K562 (cell line): ENCODE data around the gene TPM4. TPM values are rescaled to one million over a fixed set of nuclear protein-coding genes. Genes with fewer than 3 reads are reported as not detected.

ENCODE experiments used
- ATAC-seq: fragments of 200-7000 bp; cut with Tn5 transposase; 3 replicates; pipeline ENCODE4 v1.9.1; 2020; ENCODE audit warnings: moderate library complexity
- BruUV-seq: library from RNA; stranded (reverse); fragments of 400-500 nt; replicated peaks from 2 replicates; lab custom pipeline; 2021; lab: Mats Ljungman, UMichigan
- CTCF ChIA-PET: fragments of 300-600 bp; formaldehyde crosslinking; extraction: SDS; loops from one replicate; lab custom pipeline; 2021; ENCODE audit warnings: low intra/inter-chr PET ratio; lab: Yijun Ruan, JAX
- POLR2A ChIA-PET: fragments of 300-600, 350-650 bp; sonication (Branson Sonifier 250); formaldehyde crosslinking; extraction: SDS; loops from one replicate; lab custom pipeline; 2021; ENCODE audit warnings: antibody characterized with exemption, inconsistent platforms; lab: Yijun Ruan, JAX
- DNase-seq, 4 experiments: peaks; one replicate each; pipeline versions ENCODE4 v3.0.0 to v3.0.0-alpha.2; 2011 to 2018; ENCODE audit warnings: low spot score in 3 of 4, mixed read lengths in 3 of 4; ENCODE audit errors: extremely low read depth in 1 of 4
- FAIRE-seq: peaks from 2 replicates; lab custom pipeline; 2011; peaks lifted over from hg19 to GRCh38; lab: Jason Lieb, UNC
- H2AFZ ChIP-seq: 2 replicates; pipeline ENCODE4 v1.6.0; 2011; ENCODE audit warnings: low read depth, low read length, control low read depth, inconsistent platforms
- H3K27ac ChIP-seq: fragments of 200-600 bp; 3 replicates; pipeline ENCODE4 v1.8.0; 2011; ENCODE audit warnings: low read depth, mild to moderate bottlenecking, control low read depth, inconsistent platforms, low read length, moderate library complexity, mixed read lengths; ENCODE audit errors: extremely low read depth
- H3K27me3 ChIP-seq, 2 experiments: fragments of 300-600 bp in 1 of 2; 2 replicates in 1 of 2; 3 replicates in 1 of 2; pipeline versions ENCODE4 v1.6.0 to v1.8.0; 2011; ENCODE audit warnings: inconsistent platforms in 2 of 2, low read length in 2 of 2, mild to moderate bottlenecking in 1 of 2, mixed read lengths in 1 of 2, moderate library complexity in 1 of 2; ENCODE audit not compliant: control insufficient read depth in 2 of 2, insufficient read depth in 2 of 2
- H3K36me3 ChIP-seq: fragments of 300-600 bp; 3 replicates; pipeline ENCODE4 v1.8.0; 2011; ENCODE audit warnings: mild to moderate bottlenecking, low read length, inconsistent platforms; ENCODE audit not compliant: control insufficient read depth, insufficient read depth
- H3K4me1 ChIP-seq, 2 experiments: fragments of 200-600 bp in 1 of 2; replicated peaks in 1 of 2; 2 replicates in 1 of 2; 3 replicates in 1 of 2; pipeline versions ENCODE4 v1.5.1 to v1.8.0; 2011; ENCODE audit warnings: inconsistent platforms in 2 of 2, low read length in 2 of 2, mild to moderate bottlenecking in 1 of 2, mixed read lengths in 1 of 2, moderate library complexity in 1 of 2; ENCODE audit not compliant: control insufficient read depth in 2 of 2, insufficient read depth in 2 of 2
- H3K4me2 ChIP-seq: 2 replicates; pipeline ENCODE4 v1.6.1; 2011; ENCODE audit warnings: low read length, control low read depth, inconsistent platforms, mixed read lengths; ENCODE audit not compliant: insufficient read depth
- H3K4me3 ChIP-seq: fragments of 200-600 bp; sonication (generic), shearing (Covaris generic); 2 replicates; pipeline ENCODE4 v1.5.1; 2016; ENCODE audit warnings: control low read depth, inconsistent platforms
- H3K79me2 ChIP-seq: fragments of 200-600 bp; 3 replicates; pipeline ENCODE4 v1.8.0; 2011; ENCODE audit warnings: low read length, inconsistent platforms; ENCODE audit not compliant: control insufficient read depth, insufficient read depth
- H3K9ac ChIP-seq, 2 experiments: 2 replicates each; pipeline versions ENCODE4 v1.6.0 to v1.6.1; 2011; ENCODE audit warnings: low read depth in 2 of 2, low read length in 2 of 2, control low read depth in 1 of 2, inconsistent platforms in 1 of 2, mild to moderate bottlenecking in 1 of 2, mixed read lengths in 1 of 2; ENCODE audit not compliant: insufficient read depth in 1 of 2
- H3K9me1 ChIP-seq: one replicate; pipeline ENCODE4 v1.6.0; 2011; ENCODE audit warnings: inconsistent platforms, mild to moderate bottlenecking, low read length, moderate library complexity; ENCODE audit not compliant: control insufficient read depth, insufficient read depth
- H3K9me3 ChIP-seq: replicated peaks from 2 replicates; pipeline ENCODE4 v1.5.1; 2011; ENCODE audit warnings: low read depth, low read length, inconsistent platforms; ENCODE audit not compliant: control insufficient read depth, insufficient read depth
- H4K20me1 ChIP-seq: replicated peaks from 2 replicates; pipeline ENCODE4 v1.6.1; 2011; ENCODE audit warnings: low read length, inconsistent platforms, mixed read lengths; ENCODE audit not compliant: control insufficient read depth, insufficient read depth
- BCOR ChIP-seq: fragments of 450-650 bp; IDR thresholded peaks from 2 replicates; pipeline ENCODE4 v1.6.1; 2016
- CBFA2T3 ChIP-seq: fragments of 450-650 bp; IDR thresholded peaks from 2 replicates; pipeline ENCODE4 v1.6.1; 2017
- CREM ChIP-seq: IDR thresholded peaks from 2 replicates; pipeline ENCODE4 v1.6.1; 2014; ENCODE audit warnings: antibody characterized with exemption, low read depth
- MEF2D ChIP-seq: conservative IDR thresholded peaks from 2 replicates; pipeline ENCODE4 v1.6.1; 2016; ENCODE audit warnings: low read depth, missing genetic modification characterization, missing compliant biosample characterization
- NR4A1 ChIP-seq, 2 experiments: fragments of 250-450 bp in 1 of 2; fragments of 450-650 bp in 1 of 2; sonication (Bioruptor Pico) in 1 of 2; IDR thresholded peaks; 2 replicates each; pipeline versions ENCODE4 v1.4.0 to v1.6.1; 2016 to 2020; ENCODE audit warnings: mild to moderate bottlenecking in 2 of 2, missing compliant biosample characterization in 1 of 2, missing genetic modification characterization in 1 of 2, moderate library complexity in 1 of 2
- RBM14 ChIP-seq: fragments of 200-400 bp; formaldehyde crosslinking; IDR thresholded peaks from 2 replicates; pipeline ENCODE4 v1.6.1; 2018; ENCODE audit warnings: low read depth, mild to moderate bottlenecking, low read length, moderate library complexity, borderline replicate concordance; ENCODE audit not compliant: insufficient read depth
- ZBTB40 ChIP-seq, 2 experiments: fragments of 450-650 bp in 1 of 2; sonication (generic) in 1 of 2; formaldehyde crosslinking in 1 of 2; IDR thresholded peaks; 2 replicates each; pipeline versions ENCODE4 v1.7.1 to v1.9.0; 2016 to 2022; ENCODE audit warnings: inconsistent platforms in 1 of 2, mild to moderate bottlenecking in 1 of 2, missing genetic modification reagents in 1 of 2
- ZNF436 ChIP-seq: fragments of 250-450, 450-650 bp; sonication (Bioruptor Pico); formaldehyde crosslinking; IDR thresholded peaks from 2 replicates; pipeline ENCODE4 v1.7.0; 2020; ENCODE audit warnings: mild to moderate bottlenecking
- WGBS: fragments of 100-300 bp; shearing (Covaris generic); methylation state at CpG from one replicate; pipeline ENCODE4 v1.1.6; 2016; ENCODE audit warnings: low coverage, mixed read lengths; ENCODE audit not compliant: insufficient coverage; ENCODE audit errors: missing lambda C conversion rate; 5-methylcytosine and 5-hydroxymethylcytosine counted together
- in situ Hi-C: fragments of 300-500 bp; cut with MboI; formaldehyde crosslinking; loops from 4 replicates; pipeline ENCODE4 v1.15.0; 2018; ENCODE audit warnings: inconsistent platforms, mixed read lengths
- intact Hi-C: fragments of 100-400 bp; cut with micrococcal nuclease; formaldehyde crosslinking; loops from 2 replicates; pipeline ENCODE4 v1.14.2; 2022
- polyA plus RNA-seq, 8 experiments: library from polyadenylated mRNA; depleted of rRNA in 4 of 8; stranded (reverse) in 5 of 8; unstranded in 3 of 8; fragments of >200 nt; fragmentation: Nextera tagmentation in 2 of 8; fragmentation: Illumina TruSeq in 1 of 8; extraction: Ambion mirVana in 2 of 8; extraction: Trizol in 1 of 8; gene quantifications; 2 replicates each; pipeline versions ENCODE4 v1.2.1 to v1.2.3, GENCODE V29; 2011 to 2014; ENCODE audit warnings: inconsistent platforms in 1 of 8, missing spikeins in 1 of 8
- total RNA-seq, 7 experiments: library from RNA; depleted of rRNA in 6 of 7; stranded (reverse); fragments of >200 nt in 6 of 7; fragmentation: Illumina TruSeq in 2 of 7; extraction: Trizol in 2 of 7; gene quantifications; 2 replicates each; pipeline versions ENCODE4 v1.2.1 to v1.2.3, GENCODE V29; 2011 to 2021; ENCODE audit warnings: low replicate concordance in 1 of 7
- TF ChIP-seq, protein P1 (sequence below): fragments of 250-450 bp; sonication (Bioruptor Pico); IDR thresholded peaks from 2 replicates; pipeline ENCODE4 v1.5.0; 2021

The TPM4 gene
- total and polyA plus RNA-seq, 9 of the 15 experiments (the other 6 are each of a cell fraction or from before 2014, with no cell fraction given) = 28.1 to 111 (median 77.4) TPM

- FAIRE-seq (no peak), DNase-seq (no peak), ATAC-seq (no peak)
- no peaks in the 10 kb centered on the region for H3K36me3 ChIP-seq
- BruUV-seq = no TSS peak
- no peaks in the 10 kb centered on the region for H4K20me1 ChIP-seq
- peaks cover 0 to 8% of the 10 kb centered on the region in 2 experiments; a peak in 2 of 5 replicates for H3K4me1 ChIP-seq
- H2AFZ ChIP-seq = no peak overlapping the region
- H3K27ac ChIP-seq = no peak overlapping the region
- H3K79me2 ChIP-seq = no peaks in the 10 kb centered on the region
- H3K27me3 ChIP-seq = peaks cover 11 to 22% of the 10 kb centered on the region in 2 experiments; a peak in 3 of 5 replicates
- ChIA-PET POLR2A (interaction anchor here (0.6 to 1.0 kb wide), 2 partner anchors 11 to 32 kb away, joined by 4 read pairs; no protein-coding TSS in a partner anchor), CTCF (no interaction called here)
- no peaks in the 10 kb centered on the region for H3K9me3 ChIP-seq
- 37% methylated on average over 13 of the region's 13 CpGs for WGBS
- H3K4me3 ChIP-seq = no peak overlapping the region
- intact Hi-C loops = no loop called here
- no peak overlapping the region for H3K4me2 ChIP-seq
- H3K9ac ChIP-seq = no peak overlapping the region
- H3K9me1 ChIP-seq = no peaks in the 10 kb centered on the region
- in situ Hi-C loops = no loop called here
- TF ChIP-seq CREM (no peak), ZNF436 (CRISPR knock-in tag) (no peak), RBM14 (no peak), CBFA2T3 (no peak), MEF2D (no peak), BCOR (no peak), NR4A1 (CRISPR knock-in tag; IDR thresholded peaks at IDR 0.05) (no peak), NR4A1 (tag; IDR thresholded peaks at IDR 0.05) (no peak), ZBTB40 (IDR thresholded peaks at IDR 0.05) (no peak), ZBTB40 (CRISPR knock-in tag; IDR thresholded peaks at IDR 0.05) (no peak)
- TF ChIP-seq, protein P1, sequence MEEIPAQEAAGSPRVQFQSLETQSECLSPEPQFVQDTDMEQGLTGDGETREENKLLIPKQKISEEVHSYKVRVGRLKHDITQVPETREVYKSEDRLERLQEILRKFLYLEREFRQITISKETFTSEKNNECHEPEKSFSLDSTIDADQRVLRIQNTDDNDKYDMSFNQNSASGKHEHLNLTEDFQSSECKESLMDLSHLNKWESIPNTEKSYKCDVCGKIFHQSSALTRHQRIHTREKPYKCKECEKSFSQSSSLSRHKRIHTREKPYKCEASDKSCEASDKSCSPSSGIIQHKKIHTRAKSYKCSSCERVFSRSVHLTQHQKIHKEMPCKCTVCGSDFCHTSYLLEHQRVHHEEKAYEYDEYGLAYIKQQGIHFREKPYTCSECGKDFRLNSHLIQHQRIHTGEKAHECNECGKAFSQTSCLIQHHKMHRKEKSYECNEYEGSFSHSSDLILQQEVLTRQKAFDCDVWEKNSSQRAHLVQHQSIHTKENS (CRISPR knock-in tag) = no peak
Observed at GRCh38 chr19:16030964-16031871, 45.1 kb upstream of the TPM4 start.
